Activated CD4-positive, alpha-beta T cell treated with anti-CD3 and anti-CD28 coated beads, Interleukin-2, amount 50 U/mL, for 16 hours (primary cell): ENCODE measurements around the gene EHD1.

Source experiments
- DNase-seq: peaks from one replicate; pipeline ENCODE4 v3.0.0-alpha.2; 2020

EHD1 gene

GRCh38 chr11:64888729-64889511 is 10.5 kb upstream of the EHD1 start:
- no peak for DNase-seq

GRCh38 chr11:64888406-64888728 is 9.9 kb upstream of the EHD1 start:
- no peak for DNase-seq

GRCh38 chr11:64887757-64888405 is 9.5 kb upstream of the EHD1 start:
- peak; percentile 87 for DNase-seq

- no peak for DNase-seq
Observed at GRCh38 chr11:64887234-64887756, 8.9 kb upstream of the EHD1 start.

GRCh38 chr11:64885367-64886286 is 7.2 kb upstream of the EHD1 start:
- DNase-seq: peak; percentile 71

GRCh38 chr11:64884019-64884418 is 5.6 kb upstream of the EHD1 start:
- no peak for DNase-seq

GRCh38 chr11:64883575-64883974 is 5.2 kb upstream of the EHD1 start:
- no peak for DNase-seq

- DNase-seq: no peak
Observed at GRCh38 chr11:64882243-64882642, 3.8 kb upstream of the EHD1 start.

- no peak for DNase-seq
Observed at GRCh38 chr11:64881476-64881875, 3.1 kb upstream of the EHD1 start.

- DNase-seq: peak; percentile 52
Observed at GRCh38 chr11:64880240-64881001, 2.0 kb upstream of the EHD1 start.

GRCh38 chr11:64879244-64879900 is 951 bp upstream of the EHD1 start:
- no peak for DNase-seq

GRCh38 chr11:64878223-64878493 is 263 bp downstream of the EHD1 start:
- no peak for DNase-seq

- DNase-seq: peak; percentile 43
Observed at GRCh38 chr11:64877390-64878222, 815 bp downstream of the EHD1 start.

- DNase-seq: peak; percentile 28
Observed at GRCh38 chr11:64876835-64877341, 1.5 kb downstream of the EHD1 start.

- DNase-seq: peak; percentile 66
Observed at GRCh38 chr11:64876229-64876750, 2.1 kb downstream of the EHD1 start.

- DNase-seq: no peak
Observed at GRCh38 chr11:64875369-64876228, 2.8 kb downstream of the EHD1 start.

GRCh38 chr11:64874308-64875240 is 3.8 kb downstream of the EHD1 start:
- peak; percentile 20 for DNase-seq

- no peak for DNase-seq
Observed at GRCh38 chr11:64872790-64873488, 5.5 kb downstream of the EHD1 start.
